ENCODE measurements around the gene BICD1. TPM values are rescaled to one million over a fixed set of nuclear protein-coding genes. Genes with fewer than 3 reads are reported as not detected.

BICD1 gene
- total RNA-seq, 1 experiment from 2014 or later, result 9.2 TPM

GRCh38 chr12:32223941-32224340 is 117.3 kb downstream of the BICD1 start:
- no peak overlapping the region for H3K4me2 ChIP-seq (ENCODE audit: low read length)
- H3K27me3 ChIP-seq (ENCODE audit: low read length), result no peaks in the 10 kb centered on the region
- H3K36me3 ChIP-seq (ENCODE audit: low read depth, low read length), result no peaks in the 10 kb centered on the region
- intact Hi-C loops (cut with micrococcal nuclease), result no loop called here
- no peak overlapping the region for H3K27ac ChIP-seq (ENCODE audit: low read length)
- H3K9me2 ChIP-seq (replicated peaks; ENCODE audit: low read length), result no peaks in the 10 kb centered on the region
- no peaks in the 10 kb centered on the region for H4K20me1 ChIP-seq (ENCODE audit: low read length)
- H3K9ac ChIP-seq (ENCODE audit: low read length), result no peak overlapping the region
- no peaks in the 10 kb centered on the region for H3K4me1 ChIP-seq (ENCODE audit: insufficient read depth, low read length)
- no TSS peak for BruUV-seq (replicated peaks)
- H2AFZ ChIP-seq (ENCODE audit: low read length), result no peak overlapping the region
- H3K9me3 ChIP-seq (ENCODE audit: low read length), result no peaks in the 10 kb centered on the region
- ATAC-seq, result no peak
- no peaks in the 10 kb centered on the region for H3F3A ChIP-seq (ENCODE audit: low read length, unreplicated experiment)
- TF ChIP-seq CTCF (conservative IDR thresholded peaks at IDR 0.05; ENCODE audit: low read depth, low read length), result no peak
- no peak for TF ChIP-seq EZH2 (IDR thresholded peaks at IDR 0.05; ENCODE audit: low read length, unreplicated experiment)
- TF ChIP-seq EZH2phosphoT487 (IDR thresholded peaks at IDR 0.05; ENCODE audit: borderline replicate concordance, low read length), result no peak
- no peak overlapping the region for H3K4me3 ChIP-seq (ENCODE audit: low read length)
- POLR2A ChIA-PET (ENCODE audit: unreplicated experiment), result no interaction called here
- H3K79me2 ChIP-seq (ENCODE audit: low read length), result no peaks in the 10 kb centered on the region
- CTCF ChIA-PET, result no interaction called here
- DNase-seq, result no peak

GRCh38 chr12:32226768-32227167 is 120.1 kb downstream of the BICD1 start:
- no peaks in the 10 kb centered on the region for H4K20me1 ChIP-seq (ENCODE audit: low read length)
- ATAC-seq (no peak), DNase-seq (no peak)
- H3K79me2 ChIP-seq (ENCODE audit: low read length), result no peaks in the 10 kb centered on the region
- H3K27ac ChIP-seq (ENCODE audit: low read length), result no peak overlapping the region
- intact Hi-C loops (cut with micrococcal nuclease), result no loop called here
- H3K9ac ChIP-seq (ENCODE audit: low read length), result no peak overlapping the region
- no peak overlapping the region for H3K4me3 ChIP-seq (ENCODE audit: low read length)
- CTCF ChIA-PET, result no interaction called here
- no peaks in the 10 kb centered on the region for H3K9me2 ChIP-seq (replicated peaks; ENCODE audit: low read length)
- no peak for TF ChIP-seq CTCF (conservative IDR thresholded peaks at IDR 0.05; ENCODE audit: low read depth, low read length)
- TF ChIP-seq EZH2phosphoT487 (IDR thresholded peaks at IDR 0.05; ENCODE audit: borderline replicate concordance, low read length), result no peak
- TF ChIP-seq EZH2 (IDR thresholded peaks at IDR 0.05; ENCODE audit: low read length, unreplicated experiment), result no peak
- no peak overlapping the region for H2AFZ ChIP-seq (ENCODE audit: low read length)
- H3F3A ChIP-seq (ENCODE audit: low read length, unreplicated experiment), result no peaks in the 10 kb centered on the region
- no peaks in the 10 kb centered on the region for H3K9me3 ChIP-seq (ENCODE audit: low read length)
- H3K4me1 ChIP-seq (ENCODE audit: insufficient read depth, low read length), result no peaks in the 10 kb centered on the region
- H3K36me3 ChIP-seq (ENCODE audit: low read depth, low read length), result no peaks in the 10 kb centered on the region
- POLR2A ChIA-PET (ENCODE audit: unreplicated experiment), result no interaction called here
- no TSS peak for BruUV-seq (replicated peaks)
- H3K4me2 ChIP-seq (ENCODE audit: low read length), result no peak overlapping the region
- no peaks in the 10 kb centered on the region for H3K27me3 ChIP-seq (ENCODE audit: low read length)

- H3K9me3 ChIP-seq (ENCODE audit: low read length), result no peaks in the 10 kb centered on the region
- H3K4me2 ChIP-seq (ENCODE audit: low read length), result no peak overlapping the region
- no TSS peak for BruUV-seq (replicated peaks)
- H2AFZ ChIP-seq (ENCODE audit: low read length), result no peak overlapping the region
- H3K4me1 ChIP-seq (ENCODE audit: insufficient read depth, low read length), result no peaks in the 10 kb centered on the region
- intact Hi-C loops (cut with micrococcal nuclease), result loop anchor here (10.0 kb wide), 1 partner anchor 45 kb away; no protein-coding TSS in a partner anchor
- H3K79me2 ChIP-seq (ENCODE audit: low read length), result no peaks in the 10 kb centered on the region
- H4K20me1 ChIP-seq (ENCODE audit: low read length), result no peaks in the 10 kb centered on the region
- H3K27me3 ChIP-seq (ENCODE audit: low read length), result no peaks in the 10 kb centered on the region
- no peak for TF ChIP-seq EZH2 (IDR thresholded peaks at IDR 0.05; ENCODE audit: low read length, unreplicated experiment)
- no peak for TF ChIP-seq CTCF (conservative IDR thresholded peaks at IDR 0.05; ENCODE audit: low read depth, low read length)
- TF ChIP-seq EZH2phosphoT487 (IDR thresholded peaks at IDR 0.05; ENCODE audit: borderline replicate concordance, low read length), result no peak
- H3K4me3 ChIP-seq (ENCODE audit: low read length), result no peak overlapping the region
- CTCF ChIA-PET, result no interaction called here
- no peak overlapping the region for H3K9ac ChIP-seq (ENCODE audit: low read length)
- no peaks in the 10 kb centered on the region for H3K9me2 ChIP-seq (replicated peaks; ENCODE audit: low read length)
- no peaks in the 10 kb centered on the region for H3K36me3 ChIP-seq (ENCODE audit: low read depth, low read length)
- no peak overlapping the region for H3K27ac ChIP-seq (ENCODE audit: low read length)
- DNase-seq (no peak), ATAC-seq (no peak)
- POLR2A ChIA-PET (ENCODE audit: unreplicated experiment), result no interaction called here
- no peaks in the 10 kb centered on the region for H3F3A ChIP-seq (ENCODE audit: low read length, unreplicated experiment)
Observed at GRCh38 chr12:32229971-32230612, 123.4 kb downstream of the BICD1 start.
